Sigmoid colon (tissue), 4 donors: ENCODE data around the gene FAM149B1.

Source experiments
- CTCF ChIP-seq, 4 experiments: fragments of 450-650 bp in 3 of 4; fragments of 200-600 bp in 1 of 4; IDR thresholded peaks; one replicate each; pipeline ENCODE4 v1.5.1; 2016 to 2019; ENCODE audit warnings: antibody characterized with exemption in 4 of 4, mild to moderate bottlenecking in 3 of 4, moderate library complexity in 2 of 4
- EP300 ChIP-seq, 4 donors: sonication (generic); formaldehyde crosslinking; IDR thresholded peaks; one replicate each; pipeline ENCODE4 v1.6.1; 2017; ENCODE audit warnings: antibody characterized with exemption in 4 of 4
- POLR2A ChIP-seq, 2 donors: fragments of 450-650 bp; IDR thresholded peaks; one replicate each; pipeline ENCODE4 v1.6.1; 2016; ENCODE audit warnings: antibody characterized with exemption in 2 of 2, mild to moderate bottlenecking in 2 of 2, moderate library complexity in 2 of 2
- POLR2AphosphoS5 ChIP-seq, 4 donors: sonication (generic); formaldehyde crosslinking; IDR thresholded peaks; one replicate each; pipeline ENCODE4 v1.6.1; 2017; ENCODE audit warnings: antibody characterized with exemption in 4 of 4

- no peak for TF ChIP-seq POLR2A (IDR thresholded peaks at IDR 0.05)
- TF ChIP-seq CTCF (IDR thresholded peaks at IDR 0.05) = no peak
- no peak for TF ChIP-seq EP300 (IDR thresholded peaks at IDR 0.05)
- TF ChIP-seq POLR2AphosphoS5 (IDR thresholded peaks at IDR 0.05) = no peak
Measured at GRCh38 chr10:73163096-73163495, 4.8 kb upstream of the FAM149B1 start.
